Upper lobe of left lung (tissue), 4 donors: ENCODE measurements around the gene VAV1.

Experiments
- POLR2A ChIP-seq, 4 donors: fragments of 450-650 bp; IDR thresholded peaks; one replicate each; pipeline ENCODE4 v1.5.1; 2016 to 2017; ENCODE audit warnings: antibody characterized with exemption in 4 of 4, mild to moderate bottlenecking in 2 of 4
- POLR2AphosphoS5 ChIP-seq, 2 donors: sonication (generic); formaldehyde crosslinking; IDR thresholded peaks; one replicate each; pipeline ENCODE4 v1.5.1; 2017; ENCODE audit warnings: antibody characterized with exemption in 2 of 2
- TF ChIP-seq, protein P1 (sequence below), 6 experiments: fragments of 450-650 bp in 4 of 6; fragments of 200-600 bp in 2 of 6; sonication (generic) in 2 of 6; IDR thresholded peaks; one replicate each; pipeline ENCODE4 v1.5.1; 2016 to 2019; ENCODE audit warnings: antibody characterized with exemption in 6 of 6

DNA sequence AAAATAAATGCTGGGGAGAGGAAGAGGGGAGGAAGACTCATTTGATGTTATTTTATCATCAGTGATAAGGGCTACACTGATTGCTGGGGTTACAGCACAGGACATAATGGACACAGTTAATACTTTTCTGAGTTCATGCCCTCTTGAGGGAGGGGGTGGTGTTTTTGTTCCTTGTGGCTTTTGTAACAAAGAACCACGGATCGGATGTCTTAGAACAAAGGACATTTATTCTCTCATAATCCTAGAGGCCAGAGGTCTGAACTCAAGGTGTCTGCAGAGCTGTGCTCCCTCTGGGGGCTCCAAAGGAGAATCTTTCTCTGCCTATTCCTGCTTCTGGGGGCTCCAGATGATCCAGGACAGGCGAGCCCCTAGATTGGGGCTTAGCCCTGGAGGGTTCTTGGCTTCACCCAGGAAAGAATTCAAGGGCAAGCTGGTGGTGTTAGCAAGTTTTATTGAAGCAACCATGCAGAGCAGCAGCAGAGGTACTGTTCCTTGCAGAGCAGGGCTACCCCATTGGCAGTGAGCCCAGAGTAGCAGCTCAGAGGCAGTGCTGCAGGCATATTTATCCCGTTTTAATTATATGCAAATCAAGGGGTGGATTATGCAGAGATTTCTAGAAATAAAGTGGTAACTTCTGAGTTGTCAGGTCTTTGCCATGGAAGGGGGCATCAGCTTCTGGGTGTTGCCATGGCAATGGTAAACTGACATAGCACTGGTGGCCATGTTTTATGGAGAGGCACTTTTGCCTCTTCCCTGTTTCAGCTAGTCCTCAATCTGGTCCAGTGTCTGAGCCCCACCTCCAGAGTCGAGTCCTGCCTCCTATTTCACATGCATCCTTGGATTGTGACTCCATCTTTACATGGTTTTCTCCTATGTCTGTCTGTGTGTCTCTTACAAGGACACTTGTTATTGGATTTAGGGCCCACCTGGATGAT, 18.0 kb downstream of the VAV1 start:
- TF ChIP-seq, protein P1, sequence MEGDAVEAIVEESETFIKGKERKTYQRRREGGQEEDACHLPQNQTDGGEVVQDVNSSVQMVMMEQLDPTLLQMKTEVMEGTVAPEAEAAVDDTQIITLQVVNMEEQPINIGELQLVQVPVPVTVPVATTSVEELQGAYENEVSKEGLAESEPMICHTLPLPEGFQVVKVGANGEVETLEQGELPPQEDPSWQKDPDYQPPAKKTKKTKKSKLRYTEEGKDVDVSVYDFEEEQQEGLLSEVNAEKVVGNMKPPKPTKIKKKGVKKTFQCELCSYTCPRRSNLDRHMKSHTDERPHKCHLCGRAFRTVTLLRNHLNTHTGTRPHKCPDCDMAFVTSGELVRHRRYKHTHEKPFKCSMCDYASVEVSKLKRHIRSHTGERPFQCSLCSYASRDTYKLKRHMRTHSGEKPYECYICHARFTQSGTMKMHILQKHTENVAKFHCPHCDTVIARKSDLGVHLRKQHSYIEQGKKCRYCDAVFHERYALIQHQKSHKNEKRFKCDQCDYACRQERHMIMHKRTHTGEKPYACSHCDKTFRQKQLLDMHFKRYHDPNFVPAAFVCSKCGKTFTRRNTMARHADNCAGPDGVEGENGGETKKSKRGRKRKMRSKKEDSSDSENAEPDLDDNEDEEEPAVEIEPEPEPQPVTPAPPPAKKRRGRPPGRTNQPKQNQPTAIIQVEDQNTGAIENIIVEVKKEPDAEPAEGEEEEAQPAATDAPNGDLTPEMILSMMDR (IDR thresholded peaks at IDR 0.05) = no peak
- no peak for TF ChIP-seq POLR2AphosphoS5 (IDR thresholded peaks at IDR 0.05)
- TF ChIP-seq POLR2A (IDR thresholded peaks at IDR 0.05) = no peak
